BE2C (cell line): ENCODE data around the gene LRMDA.

ENCODE experiments used
- DNase-seq: peaks from one replicate; pipeline ENCODE4 v3.0.0-alpha.2; 2020
- H3K27me3 ChIP-seq: fragments of 250-450 bp; sonication (Bioruptor Pico); 2 replicates; pipeline ENCODE4 v1.5.1; 2020; ENCODE audit warnings: mild to moderate bottlenecking
- H3K36me3 ChIP-seq: fragments of 250-450 bp; sonication (Bioruptor Pico); 2 replicates; pipeline ENCODE4 v1.5.1; 2020; ENCODE audit warnings: mild to moderate bottlenecking
- H3K4me1 ChIP-seq: fragments of 250-450 bp; sonication (Bioruptor Pico); 2 replicates; pipeline ENCODE4 v1.5.1; 2020
- H3K4me3 ChIP-seq: 2 replicates; pipeline ENCODE4 v1.5.1; 2011; ENCODE audit warnings: low read depth, low read length
- H3K9me3 ChIP-seq: fragments of 250-450 bp; sonication (Bioruptor Pico); 2 replicates; pipeline ENCODE4 v1.5.1; 2020
- TF ChIP-seq, protein P1 (sequence below): IDR thresholded peaks from 2 replicates; pipeline ENCODE4 v1.5.1; 2012; ENCODE audit warnings: mild to moderate bottlenecking, low read depth, low read length

LRMDA gene

DNA sequence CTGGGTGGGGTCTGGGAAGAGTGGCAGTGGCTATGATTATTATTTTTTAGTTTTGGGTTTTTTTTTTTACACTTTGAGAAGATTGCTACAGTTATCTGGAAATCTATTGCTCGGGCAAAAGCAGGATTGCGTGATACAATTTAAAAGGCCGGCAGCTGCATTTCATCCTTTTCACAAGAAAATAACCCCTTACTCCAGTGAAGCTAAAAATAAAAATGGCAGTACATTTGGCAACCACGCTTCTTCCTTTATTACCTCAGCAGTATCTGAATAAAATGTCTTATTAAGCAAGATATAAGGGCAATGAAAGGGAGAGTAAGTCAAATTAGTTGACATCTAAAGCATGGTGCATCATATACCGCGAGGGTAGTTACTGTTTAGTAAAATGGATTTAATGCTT, 496.8 kb downstream of the LRMDA start:
- Histone ChIP-seq H3K4me3 (no peak overlapping the region), H3K4me1 (no peaks in the 10 kb centered on the region), H3K36me3 (no peaks in the 10 kb centered on the region), H3K9me3 (no peaks in the 10 kb centered on the region), H3K27me3 (no peaks in the 10 kb centered on the region)
- TF ChIP-seq, protein P1, sequence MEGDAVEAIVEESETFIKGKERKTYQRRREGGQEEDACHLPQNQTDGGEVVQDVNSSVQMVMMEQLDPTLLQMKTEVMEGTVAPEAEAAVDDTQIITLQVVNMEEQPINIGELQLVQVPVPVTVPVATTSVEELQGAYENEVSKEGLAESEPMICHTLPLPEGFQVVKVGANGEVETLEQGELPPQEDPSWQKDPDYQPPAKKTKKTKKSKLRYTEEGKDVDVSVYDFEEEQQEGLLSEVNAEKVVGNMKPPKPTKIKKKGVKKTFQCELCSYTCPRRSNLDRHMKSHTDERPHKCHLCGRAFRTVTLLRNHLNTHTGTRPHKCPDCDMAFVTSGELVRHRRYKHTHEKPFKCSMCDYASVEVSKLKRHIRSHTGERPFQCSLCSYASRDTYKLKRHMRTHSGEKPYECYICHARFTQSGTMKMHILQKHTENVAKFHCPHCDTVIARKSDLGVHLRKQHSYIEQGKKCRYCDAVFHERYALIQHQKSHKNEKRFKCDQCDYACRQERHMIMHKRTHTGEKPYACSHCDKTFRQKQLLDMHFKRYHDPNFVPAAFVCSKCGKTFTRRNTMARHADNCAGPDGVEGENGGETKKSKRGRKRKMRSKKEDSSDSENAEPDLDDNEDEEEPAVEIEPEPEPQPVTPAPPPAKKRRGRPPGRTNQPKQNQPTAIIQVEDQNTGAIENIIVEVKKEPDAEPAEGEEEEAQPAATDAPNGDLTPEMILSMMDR: no peak
- DNase-seq: no peak

DNA sequence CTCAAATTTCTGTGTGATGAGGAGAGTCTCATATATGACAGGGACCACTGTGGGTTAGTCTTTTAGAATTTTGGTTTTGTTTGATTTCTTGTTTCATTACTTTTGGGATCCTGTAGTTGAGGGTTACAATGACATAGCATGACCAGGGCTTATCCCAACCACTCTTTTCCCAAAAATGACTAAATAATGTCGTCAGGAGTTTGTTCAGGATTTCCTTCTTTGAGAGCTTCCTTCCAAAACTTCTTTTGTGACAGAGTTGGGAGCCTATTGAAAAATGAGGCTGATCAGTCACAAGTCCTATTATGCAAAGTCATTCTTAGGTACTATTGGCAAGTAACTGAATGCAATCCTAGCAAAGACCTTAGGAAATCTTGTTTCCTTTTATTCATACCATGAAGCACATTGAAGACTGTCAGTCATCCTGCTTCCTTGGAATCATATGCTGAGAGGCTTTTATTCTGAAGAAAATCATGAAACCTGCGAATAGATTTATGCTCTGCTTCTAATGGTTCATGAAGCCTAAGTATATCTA, 498.3 kb downstream of the LRMDA start:
- H3K4me3 ChIP-seq: no peak overlapping the region
- H3K36me3 ChIP-seq: no peaks in the 10 kb centered on the region
- H3K27me3 ChIP-seq: no peaks in the 10 kb centered on the region
- no peaks in the 10 kb centered on the region for H3K4me1 ChIP-seq
- H3K9me3 ChIP-seq: no peaks in the 10 kb centered on the region
- no peak for DNase-seq
- TF ChIP-seq, protein P1: no peak

- Histone ChIP-seq H3K27me3 (no peaks in the 10 kb centered on the region), H3K4me3 (no peak overlapping the region), H3K4me1 (no peaks in the 10 kb centered on the region), H3K9me3 (no peaks in the 10 kb centered on the region), H3K36me3 (no peaks in the 10 kb centered on the region)
- DNase-seq: no peak
- TF ChIP-seq, protein P1: no peak
Measured at GRCh38 chr10:75932921-75933320, 501.5 kb downstream of the LRMDA start.

DNA sequence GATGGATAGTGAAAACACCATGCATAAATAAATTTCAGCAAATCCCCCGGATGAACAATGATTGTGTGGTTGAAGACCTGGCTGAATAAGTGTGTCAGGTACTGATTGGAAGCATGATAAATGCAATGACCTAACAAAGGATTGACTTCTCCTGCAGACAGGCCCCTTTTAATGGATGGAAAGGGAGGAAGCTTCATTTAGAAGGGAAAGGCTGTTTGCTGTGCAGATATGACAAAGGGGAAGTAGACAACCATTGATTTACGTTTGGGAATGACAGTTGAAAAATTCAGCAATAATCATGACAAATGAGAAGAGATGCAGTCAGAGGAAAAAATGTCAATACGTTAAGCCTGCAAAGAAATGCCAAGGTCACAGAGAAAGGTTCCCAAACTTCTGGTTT, 503.8 kb downstream of the LRMDA start:
- Histone ChIP-seq H3K9me3 (no peaks in the 10 kb centered on the region), H3K36me3 (no peaks in the 10 kb centered on the region), H3K4me3 (no peak overlapping the region), H3K27me3 (no peaks in the 10 kb centered on the region), H3K4me1 (no peaks in the 10 kb centered on the region)
- DNase-seq: no peak
- TF ChIP-seq, protein P1: no peak

- TF ChIP-seq, protein P1: no peak
- Histone ChIP-seq H3K9me3 (no peaks in the 10 kb centered on the region), H3K27me3 (no peaks in the 10 kb centered on the region), H3K4me1 (no peaks in the 10 kb centered on the region), H3K4me3 (no peak overlapping the region), H3K36me3 (no peaks in the 10 kb centered on the region)
- DNase-seq: no peak
Measured at GRCh38 chr10:75935650-75936400, 504.4 kb downstream of the LRMDA start.

- TF ChIP-seq, protein P1: no peak
- Histone ChIP-seq H3K36me3 (no peaks in the 10 kb centered on the region), H3K4me3 (no peak overlapping the region), H3K9me3 (no peaks in the 10 kb centered on the region), H3K4me1 (no peaks in the 10 kb centered on the region), H3K27me3 (no peaks in the 10 kb centered on the region)
- no peak for DNase-seq
Measured at GRCh38 chr10:75936841-75937240, 505.4 kb downstream of the LRMDA start.
